ENCODE measurements around the gene TESK2.

Gene TESK2

GRCh38 chr1:45365051-45365450, 125.9 kb downstream of the TESK2 start:
- DNase-seq = no peak

GRCh38 chr1:45364294-45364693, 126.7 kb downstream of the TESK2 start:
- no peak for DNase-seq

- peak; percentile 10 to 33 for DNase-seq
Measured at GRCh38 chr1:45360981-45361380, 130.0 kb downstream of the TESK2 start.

GRCh38 chr1:45359882-45360513, 131.0 kb downstream of the TESK2 start:
- peak; percentile 39 to 75 for DNase-seq

GRCh38 chr1:45356186-45356585, 134.8 kb downstream of the TESK2 start:
- no peak for DNase-seq

GRCh38 chr1:45355683-45356082, 135.3 kb downstream of the TESK2 start:
- no peak for DNase-seq

GRCh38 chr1:45354838-45355237, 136.1 kb downstream of the TESK2 start:
- no peak for DNase-seq

GRCh38 chr1:45353685-45354084, 137.3 kb downstream of the TESK2 start:
- DNase-seq = peak; percentile 8 to 23

- DNase-seq = no peak
Measured at GRCh38 chr1:45351508-45351907, 139.5 kb downstream of the TESK2 start.

GRCh38 chr1:45348966-45349677, 141.8 kb downstream of the TESK2 start:
- DNase-seq = no peak

- DNase-seq = no peak
Measured at GRCh38 chr1:45348609-45348965, 142.4 kb downstream of the TESK2 start.

GRCh38 chr1:45348020-45348419, 142.9 kb downstream of the TESK2 start:
- DNase-seq = no peak

GRCh38 chr1:45346473-45346872, 144.5 kb downstream of the TESK2 start:
- DNase-seq = no peak

- no peak for DNase-seq
Measured at GRCh38 chr1:45345014-45345413, 145.9 kb downstream of the TESK2 start.

- no peak for DNase-seq
Measured at GRCh38 chr1:45344499-45344898, 146.5 kb downstream of the TESK2 start.

- peak in 1 of 2 donors; percentile 23 for DNase-seq
Measured at GRCh38 chr1:45340816-45341466, 150.0 kb downstream of the TESK2 start.

GRCh38 chr1:45339789-45340558, 151.0 kb downstream of the TESK2 start, which contains the start of the genes MUTYH and TOE1:
TSS of gene MUTYH (minus strand) at chr1:45340440. CDS start at chr1:45334505, 5,935 bp downstream.
TSS of gene TOE1 (plus strand) at chr1:45340170. CDS start at chr1:45340253, 83 bp downstream.
- peak; percentile 83 to 85 for DNase-seq

GRCh38 chr1:45337630-45338325, 153.2 kb downstream of the TESK2 start:
- no peak for DNase-seq

- no peak for DNase-seq
Measured at GRCh38 chr1:45335855-45336324, 155.1 kb downstream of the TESK2 start.

GRCh38 chr1:45334308-45335245, 156.4 kb downstream of the TESK2 start:
- DNase-seq = peak; percentile 33 to 46

- DNase-seq = no peak
Measured at GRCh38 chr1:45332346-45332720, 158.6 kb downstream of the TESK2 start.

Measured in inflammatory macrophage treated with lipopolysaccharide for 1 hour (primary cell).